HEK293 (cell line): ENCODE measurements around the gene TRA2A.

Experiments used
- CTCF ChIA-PET: fragments of 350-600 bp; formaldehyde crosslinking; extraction: SDS; loops from one replicate; lab custom pipeline; 2021; ENCODE audit warnings: antibody characterized with exemption; lab: Yijun Ruan, JAX
- POLR2A ChIA-PET: fragments of 300-600 bp; formaldehyde crosslinking; extraction: SDS; loops from one replicate; lab custom pipeline; 2020; ENCODE audit warnings: antibody characterized with exemption, inconsistent platforms; lab: Yijun Ruan, JAX
- H3K27ac ChIP-seq: fragments of 200-500 bp; sonication (Bioruptor generic); 2 replicates; pipeline ENCODE4 v1.5.1; 2014; ENCODE audit warnings: low read depth, low read length, control low read depth, inconsistent platforms; ENCODE audit errors: extremely low read depth
- H3K36me3 ChIP-seq, 2 experiments: fragments of 200-500 bp in 1 of 2; sonication (Bioruptor generic) in 1 of 2; 1 replicate in 1 of 2; 2 replicates in 1 of 2; pipeline ENCODE4 v1.5.1; 2014 to 2017; ENCODE audit warnings: inconsistent platforms in 2 of 2, low read length in 2 of 2; ENCODE audit not compliant: control insufficient read depth in 2 of 2, insufficient read depth in 1 of 2
- H3K4me1 ChIP-seq: fragments of 200-500 bp; sonication (Bioruptor generic); 2 replicates; pipeline ENCODE4 v1.5.1; 2014; ENCODE audit warnings: mild to moderate bottlenecking, low read length, inconsistent platforms; ENCODE audit not compliant: control insufficient read depth, insufficient read depth
- H3K4me3 ChIP-seq: 2 replicates; pipeline ENCODE4 v1.5.1; 2011; ENCODE audit warnings: low read depth, mild to moderate bottlenecking, control low read depth, low read length, moderate library complexity
- H3K9me3 ChIP-seq: fragments of 200-500 bp; sonication (Bioruptor generic); 2 replicates; pipeline ENCODE4 v1.5.1; 2014; ENCODE audit warnings: low read depth, low read length, inconsistent platforms; ENCODE audit not compliant: control insufficient read depth, insufficient read depth
- FEZF1 ChIP-seq: fragments of 450-650 bp; formaldehyde crosslinking; IDR thresholded peaks from 2 replicates; pipeline ENCODE4 v1.5.1; 2016; ENCODE audit warnings: missing biosample characterization, missing genetic modification characterization
- MZF1 ChIP-seq: fragments of 450-650 bp; formaldehyde crosslinking; IDR thresholded peaks from 2 replicates; pipeline ENCODE4 v1.5.1; 2017; ENCODE audit warnings: missing biosample characterization, missing genetic modification characterization, borderline replicate concordance
- SCRT2 ChIP-seq: fragments of 450-650 bp; formaldehyde crosslinking; IDR thresholded peaks from 2 replicates; pipeline ENCODE4 v1.5.1; 2016; ENCODE audit warnings: missing biosample characterization, missing genetic modification characterization
- SP7 ChIP-seq: fragments of 450-650 bp; formaldehyde crosslinking; IDR thresholded peaks from 2 replicates; pipeline ENCODE4 v1.5.1; 2016; ENCODE audit warnings: missing biosample characterization, missing genetic modification characterization
- ZFP41 ChIP-seq: fragments of 450-650 bp; formaldehyde crosslinking; IDR thresholded peaks from 2 replicates; pipeline ENCODE4 v1.5.1; 2016; ENCODE audit warnings: missing biosample characterization, missing genetic modification characterization, borderline replicate concordance
- ZNF121 ChIP-seq: fragments of 450-650 bp; formaldehyde crosslinking; IDR thresholded peaks from 2 replicates; pipeline ENCODE4 v1.5.1; 2016; ENCODE audit warnings: missing biosample characterization, missing genetic modification characterization
- ZNF16 ChIP-seq: fragments of 450-650 bp; formaldehyde crosslinking; IDR thresholded peaks from 2 replicates; pipeline ENCODE4 v1.5.1; 2016; ENCODE audit warnings: low read depth, missing biosample characterization, missing genetic modification characterization
- ZNF169 ChIP-seq: fragments of 450-650 bp; formaldehyde crosslinking; IDR thresholded peaks from 2 replicates; pipeline ENCODE4 v1.5.1; 2016; ENCODE audit warnings: missing biosample characterization, missing genetic modification characterization
- ZNF280C ChIP-seq: fragments of 450-650 bp; formaldehyde crosslinking; IDR thresholded peaks from 2 replicates; pipeline ENCODE4 v1.5.1; 2016; ENCODE audit warnings: missing biosample characterization, missing genetic modification characterization
- ZNF302 ChIP-seq: fragments of 450-650 bp; formaldehyde crosslinking; IDR thresholded peaks from 2 replicates; pipeline ENCODE4 v1.5.1; 2016; ENCODE audit warnings: missing biosample characterization, missing genetic modification characterization, low read depth
- ZNF362 ChIP-seq: fragments of 450-650 bp; formaldehyde crosslinking; IDR thresholded peaks from 2 replicates; pipeline ENCODE4 v1.5.1; 2016; ENCODE audit warnings: missing biosample characterization, missing genetic modification characterization
- ZNF501 ChIP-seq: fragments of 450-650 bp; formaldehyde crosslinking; IDR thresholded peaks from 2 replicates; pipeline ENCODE4 v1.5.1; 2016; ENCODE audit warnings: missing biosample characterization, missing genetic modification characterization
- ZNF518A ChIP-seq: fragments of 450-650 bp; formaldehyde crosslinking; conservative IDR thresholded peaks from 2 replicates; pipeline ENCODE4 v1.5.1; 2016; ENCODE audit warnings: low read depth, missing biosample characterization, missing genetic modification characterization
- ZNF530 ChIP-seq: fragments of 450-650 bp; formaldehyde crosslinking; IDR thresholded peaks from 2 replicates; pipeline ENCODE4 v1.5.1; 2016; ENCODE audit warnings: low read depth, missing biosample characterization, missing genetic modification characterization
- ZNF549 ChIP-seq: fragments of 450-650 bp; IDR thresholded peaks from 2 replicates; pipeline ENCODE4 v1.5.1; 2018; ENCODE audit warnings: missing biosample characterization, missing genetic modification characterization, mild to moderate bottlenecking, inconsistent platforms, moderate library complexity
- ZNF558 ChIP-seq: fragments of 450-650 bp; formaldehyde crosslinking; IDR thresholded peaks from 2 replicates; pipeline ENCODE4 v1.5.1; 2016; ENCODE audit warnings: missing biosample characterization, missing genetic modification characterization
- ZNF777 ChIP-seq: fragments of 450-650 bp; formaldehyde crosslinking; IDR thresholded peaks from 2 replicates; pipeline ENCODE4 v1.5.1; 2017; ENCODE audit warnings: missing biosample characterization, missing genetic modification characterization, borderline replicate concordance
- ZNF843 ChIP-seq: fragments of 450-650 bp; formaldehyde crosslinking; IDR thresholded peaks from 2 replicates; pipeline ENCODE4 v1.5.1; 2016; ENCODE audit warnings: missing biosample characterization, missing genetic modification characterization

TRA2A gene

GRCh38 chr7:23482686-23483085 is 49.1 kb downstream of the TRA2A start:
- TF ChIP-seq ZNF530 (tag by site-specific recombination), result no peak
- TF ChIP-seq ZNF843, result no peak
- no peak for TF ChIP-seq SP7
- TF ChIP-seq SCRT2 (tag by site-specific recombination), result no peak
- no peak for TF ChIP-seq ZNF169 (tag by site-specific recombination)
- no peak for TF ChIP-seq ZNF549 (tag by site-specific recombination)
- TF ChIP-seq ZNF777 (tag by site-specific recombination), result no peak
- no peak for TF ChIP-seq ZNF302
- no peak for TF ChIP-seq ZNF121 (tag by site-specific recombination)
- no peak for TF ChIP-seq ZNF280C (tag by site-specific recombination)
- no peak for TF ChIP-seq ZNF518A (tag by site-specific recombination)
- no peak for TF ChIP-seq ZNF501 (tag by site-specific recombination)
- no peak for TF ChIP-seq FEZF1 (tag by site-specific recombination)
- no peak for TF ChIP-seq MZF1 (tag by site-specific recombination)
- TF ChIP-seq ZFP41 (tag by site-specific recombination), result no peak
- TF ChIP-seq ZNF362 (tag by site-specific recombination), result no peak
- no peak for TF ChIP-seq ZNF16
- no peak for TF ChIP-seq ZNF558 (tag by site-specific recombination)
- H3K4me3 ChIP-seq, result no peak overlapping the region
- CTCF ChIA-PET, result interaction anchor here (1.4 kb wide), 1 partner anchor 211 kb away, joined by 3 read pairs; no protein-coding TSS in a partner anchor
- H3K9me3 ChIP-seq, result no peaks in the 10 kb centered on the region
- no peak overlapping the region for H3K27ac ChIP-seq
- peaks cover 14% of the 10 kb centered on the region for H3K4me1 ChIP-seq
- no peaks in the 10 kb centered on the region; a peak in 1 of 3 replicates for H3K36me3 ChIP-seq
- POLR2A ChIA-PET, result interaction anchor here (0.9 kb wide), 1 partner anchor 8 kb away, joined by 3 read pairs; no protein-coding TSS in a partner anchor
